Activated T-cell treated with anti-CD3 and anti-CD28 coated beads, Interleukin-2, amount 50 U/mL, for 72 hours (primary cell): ENCODE measurements around the gene VGLL4. TPM values are rescaled to one million over a fixed set of nuclear protein-coding genes. Genes with fewer than 3 reads are reported as not detected.

Experiments used
- ATAC-seq, 2 donors: fragments of 150-1000 bp; cut with Tn5 transposase; replicated peaks in 1 of 2; 2 replicates each; pipeline ENCODE4 v1.10.0; 2021; ENCODE audit warnings: moderate library complexity in 2 of 2, mild to moderate bottlenecking in 1 of 2
- DNase-seq, 2 donors: peaks; one replicate each; pipeline ENCODE4 v3.0.0; 2021 to 2022; ENCODE audit warnings: mixed read lengths in 1 of 2
- H3K27ac Mint-ChIP-seq: one replicate; pipeline ENCODE4 v1.8.0; 2022; ENCODE audit warnings: mild to moderate bottlenecking, moderate library complexity, mixed read lengths
- H3K27me3 Mint-ChIP-seq: one replicate; pipeline ENCODE4 v1.8.0; 2022; ENCODE audit warnings: low read depth, mixed read lengths
- H3K36me3 Mint-ChIP-seq, 2 donors: one replicate each; pipeline ENCODE4 v1.8.0; 2022; ENCODE audit warnings: mixed read lengths in 2 of 2, mild to moderate bottlenecking in 1 of 2; ENCODE audit not compliant: insufficient read depth in 2 of 2
- H3K4me1 Mint-ChIP-seq: one replicate; pipeline ENCODE4 v1.8.0; 2022; ENCODE audit warnings: low read depth, mixed read lengths
- H3K4me3 Mint-ChIP-seq, 2 donors: one replicate each; pipeline ENCODE4 v1.8.0; 2022; ENCODE audit warnings: mild to moderate bottlenecking in 2 of 2, mixed read lengths in 2 of 2, moderate library complexity in 2 of 2
- H3K9me3 Mint-ChIP-seq, 2 donors: one replicate each; pipeline ENCODE4 v1.8.0; 2022; ENCODE audit warnings: mixed read lengths in 2 of 2
- total RNA-seq, 2 donors: library from RNA; stranded (reverse); gene quantifications; one replicate each; pipeline ENCODE4 v1.2.3, GENCODE V29; 2022

The VGLL4 gene
- total RNA-seq, 2 donors from 2014 or later, result 22.3 to 23.7 TPM

DNA sequence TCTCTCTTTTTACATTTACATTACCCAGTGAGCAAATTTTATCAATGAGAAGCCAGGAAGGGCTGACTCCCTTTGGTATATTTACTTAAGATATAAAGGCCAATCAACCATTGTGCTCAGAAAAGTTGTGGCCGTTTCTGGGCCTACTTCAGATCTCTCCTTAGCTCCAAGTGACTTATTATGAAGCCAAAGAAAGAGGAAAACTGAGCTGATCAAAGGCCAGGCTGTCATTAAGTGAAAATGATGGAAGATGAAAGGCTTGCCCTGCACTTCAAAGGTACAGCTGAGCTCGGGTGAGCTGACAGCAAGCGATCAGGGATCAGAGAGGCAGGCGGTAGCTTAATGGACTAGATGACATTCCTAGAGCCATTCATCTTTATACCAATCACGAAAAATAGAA lies 24.8 kb downstream of the VGLL4 start:
- Mint-ChIP-seq H3K9me3 (no peaks in the 10 kb centered on the region), H3K27ac (no peak overlapping the region), H3K4me3 (no peak overlapping the region), H3K36me3 (peaks cover under 1% of the 10 kb centered on the region in 2 donors), H3K4me1 (peaks cover 43% of the 10 kb centered on the region), H3K27me3 (no peaks in the 10 kb centered on the region)
- DNase-seq, result no peak
- no peak for ATAC-seq

- no peak overlapping the region for H3K4me3 Mint-ChIP-seq
- H3K27ac Mint-ChIP-seq, result no peak overlapping the region
- no peaks in the 10 kb centered on the region for H3K9me3 Mint-ChIP-seq
- no peaks in the 10 kb centered on the region for H3K27me3 Mint-ChIP-seq
- ATAC-seq (no peak), DNase-seq (no peak)
- H3K36me3 Mint-ChIP-seq, result no peaks in the 10 kb centered on the region
- H3K4me1 Mint-ChIP-seq, result peaks cover 36% of the 10 kb centered on the region
Measured at GRCh38 chr3:11616551-11616950, 27.2 kb downstream of the VGLL4 start.

- Mint-ChIP-seq H3K27me3 (no peaks in the 10 kb centered on the region), H3K9me3 (no peaks in the 10 kb centered on the region), H3K36me3 (no peaks in the 10 kb centered on the region), H3K4me1 (peaks cover 29% of the 10 kb centered on the region), H3K27ac (no peak overlapping the region), H3K4me3 (no peak overlapping the region)
- DNase-seq (no peak), ATAC-seq (no peak)
Measured at GRCh38 chr3:11613851-11614487, 29.7 kb downstream of the VGLL4 start.

DNA sequence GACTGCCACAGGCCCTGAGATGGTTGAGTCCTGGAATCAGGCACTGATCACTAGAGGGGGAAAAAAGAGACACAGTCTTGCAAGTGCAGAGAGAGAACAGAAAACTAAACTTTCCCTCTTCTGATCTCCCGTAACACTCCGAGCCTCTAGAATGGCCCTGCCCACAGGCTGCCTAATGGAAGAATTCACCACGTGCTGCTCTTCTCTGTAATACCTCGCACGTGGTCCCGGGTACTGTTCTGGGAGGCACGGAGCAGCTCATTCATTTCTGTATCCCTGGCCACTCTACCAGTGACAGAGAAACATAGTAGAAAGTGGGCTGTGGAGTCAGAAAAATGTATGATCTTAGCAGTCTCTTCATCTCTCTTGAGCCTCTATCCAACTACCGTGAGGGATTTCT lies 30.4 kb downstream of the VGLL4 start:
- Mint-ChIP-seq H3K9me3 (no peaks in the 10 kb centered on the region), H3K27ac (no peak overlapping the region), H3K27me3 (no peaks in the 10 kb centered on the region), H3K4me3 (no peak overlapping the region), H3K4me1 (peaks cover 26% of the 10 kb centered on the region), H3K36me3 (no peaks in the 10 kb centered on the region)
- ATAC-seq (no peak), DNase-seq (no peak)

GRCh38 chr3:11612515-11613188 lies 31.1 kb downstream of the VGLL4 start:
- no peak overlapping the region for H3K27ac Mint-ChIP-seq
- H3K27me3 Mint-ChIP-seq, result no peaks in the 10 kb centered on the region
- peaks cover 32% of the 10 kb centered on the region for H3K4me1 Mint-ChIP-seq
- DNase-seq (no peak), ATAC-seq (no peak)
- no peaks in the 10 kb centered on the region for H3K36me3 Mint-ChIP-seq
- no peak overlapping the region for H3K4me3 Mint-ChIP-seq
- H3K9me3 Mint-ChIP-seq, result no peaks in the 10 kb centered on the region

DNA sequence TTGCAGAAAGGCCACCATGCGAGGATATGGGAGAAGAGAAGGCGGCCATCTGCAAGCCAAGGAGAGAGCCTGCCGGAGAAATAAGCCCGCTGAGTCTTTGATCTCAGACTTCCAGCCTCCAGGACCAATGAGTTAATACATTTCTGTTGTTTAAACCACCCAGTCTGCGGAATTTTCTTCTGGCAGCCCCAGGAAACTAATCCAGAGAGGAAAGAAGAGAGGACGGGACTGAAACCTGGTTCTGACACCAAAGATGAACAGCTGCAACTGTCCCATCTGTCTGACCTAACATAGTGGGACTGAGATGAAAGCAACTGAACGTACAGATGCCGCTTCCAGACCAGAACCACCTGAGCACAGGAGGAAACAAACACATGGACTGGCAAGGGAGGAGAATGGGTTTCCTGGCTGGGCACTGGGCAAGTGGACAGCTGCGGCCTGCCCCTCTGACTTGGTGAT lies 32.3 kb downstream of the VGLL4 start:
- Mint-ChIP-seq H3K9me3 (no peaks in the 10 kb centered on the region), H3K4me1 (peaks cover 45% of the 10 kb centered on the region), H3K27me3 (no peaks in the 10 kb centered on the region), H3K36me3 (no peaks in the 10 kb centered on the region), H3K4me3 (no peak overlapping the region), H3K27ac (no peak overlapping the region)
- ATAC-seq (no peak), DNase-seq (no peak)

- peaks cover 50% of the 10 kb centered on the region for H3K4me1 Mint-ChIP-seq
- peaks cover 0 to 2% of the 10 kb centered on the region in 2 donors for H3K36me3 Mint-ChIP-seq
- H3K27me3 Mint-ChIP-seq, result no peaks in the 10 kb centered on the region
- H3K9me3 Mint-ChIP-seq, result no peaks in the 10 kb centered on the region
- no peak overlapping the region for H3K4me3 Mint-ChIP-seq
- ATAC-seq (no peak), DNase-seq (no peak)
- no peak overlapping the region for H3K27ac Mint-ChIP-seq
Measured at GRCh38 chr3:11610700-11611275, 32.9 kb downstream of the VGLL4 start.

DNA sequence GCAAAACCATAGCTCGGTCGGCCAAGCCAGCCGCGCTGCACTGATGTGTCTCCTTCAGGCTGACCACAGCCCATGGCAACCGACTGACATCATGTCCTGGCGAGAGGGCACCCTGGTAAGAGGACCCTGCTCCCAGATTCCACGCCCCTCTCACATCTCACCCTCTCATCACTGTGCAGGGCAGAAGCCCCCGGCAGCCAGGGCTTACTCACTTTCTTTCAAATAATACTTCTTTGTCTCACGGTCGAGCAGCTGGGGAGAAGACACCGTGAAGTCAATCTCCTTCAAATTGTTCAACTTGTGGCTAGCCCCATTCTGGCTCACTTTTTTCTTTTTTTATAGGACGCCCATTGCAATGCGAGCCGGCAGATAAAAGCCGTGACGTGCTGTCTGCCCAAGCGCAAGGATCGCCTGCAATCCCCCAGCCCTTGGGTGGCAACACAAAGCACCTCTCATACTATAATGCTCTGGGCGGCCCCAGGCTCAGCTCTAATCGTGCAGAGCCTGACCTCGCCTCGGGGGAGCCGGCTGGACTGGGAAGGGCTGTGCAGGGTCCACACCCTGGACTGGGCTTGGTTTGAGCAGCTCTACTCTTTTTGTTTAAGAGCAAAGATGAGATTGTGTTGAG lies 33.6 kb downstream of the VGLL4 start:
- H3K36me3 Mint-ChIP-seq, result peaks cover 0 to 2% of the 10 kb centered on the region in 2 donors
- H3K4me3 Mint-ChIP-seq, result no peak overlapping the region
- peak overlapping the region; percentile 8 for H3K27ac Mint-ChIP-seq
- no peaks in the 10 kb centered on the region for H3K27me3 Mint-ChIP-seq
- no peak for ATAC-seq
- no peak for DNase-seq
- no peaks in the 10 kb centered on the region for H3K9me3 Mint-ChIP-seq
- peaks cover 56% of the 10 kb centered on the region for H3K4me1 Mint-ChIP-seq

DNA sequence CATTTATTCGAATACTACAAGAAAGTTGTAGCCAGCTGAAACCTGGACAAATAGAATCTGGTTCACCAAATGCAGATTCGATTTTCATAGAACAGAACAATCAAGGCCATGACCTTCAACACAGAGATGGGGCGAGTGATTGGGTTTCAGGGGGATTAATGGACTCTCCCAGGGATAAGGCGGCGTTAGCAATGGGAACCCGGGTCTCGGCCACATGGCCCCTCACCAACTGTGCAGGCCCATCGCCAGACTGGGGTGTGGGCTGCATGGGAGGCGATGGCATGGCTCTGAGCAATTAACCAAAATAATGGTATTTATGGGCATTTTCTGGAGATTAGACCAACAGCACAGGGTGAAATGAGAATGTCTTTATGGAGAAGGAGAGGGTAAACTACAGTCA lies 34.2 kb downstream of the VGLL4 start:
- ATAC-seq, result no peak
- Mint-ChIP-seq H3K9me3 (no peaks in the 10 kb centered on the region), H3K4me1 (peaks cover 57% of the 10 kb centered on the region), H3K27ac (peak overlapping the region; percentile 76), H3K36me3 (peaks cover 0 to 2% of the 10 kb centered on the region in 2 donors), H3K27me3 (no peaks in the 10 kb centered on the region), H3K4me3 (peak overlapping the region in 1 of 2 donors; percentile 29)
- no peak for DNase-seq

GRCh38 chr3:11607816-11608215 lies 35.9 kb downstream of the VGLL4 start:
- Mint-ChIP-seq H3K9me3 (no peaks in the 10 kb centered on the region), H3K4me1 (peaks cover 50% of the 10 kb centered on the region), H3K4me3 (no peak overlapping the region), H3K36me3 (peaks cover 0 to 2% of the 10 kb centered on the region in 2 donors), H3K27ac (no peak overlapping the region), H3K27me3 (no peaks in the 10 kb centered on the region)
- DNase-seq, result no peak
- ATAC-seq, result no peak

DNA sequence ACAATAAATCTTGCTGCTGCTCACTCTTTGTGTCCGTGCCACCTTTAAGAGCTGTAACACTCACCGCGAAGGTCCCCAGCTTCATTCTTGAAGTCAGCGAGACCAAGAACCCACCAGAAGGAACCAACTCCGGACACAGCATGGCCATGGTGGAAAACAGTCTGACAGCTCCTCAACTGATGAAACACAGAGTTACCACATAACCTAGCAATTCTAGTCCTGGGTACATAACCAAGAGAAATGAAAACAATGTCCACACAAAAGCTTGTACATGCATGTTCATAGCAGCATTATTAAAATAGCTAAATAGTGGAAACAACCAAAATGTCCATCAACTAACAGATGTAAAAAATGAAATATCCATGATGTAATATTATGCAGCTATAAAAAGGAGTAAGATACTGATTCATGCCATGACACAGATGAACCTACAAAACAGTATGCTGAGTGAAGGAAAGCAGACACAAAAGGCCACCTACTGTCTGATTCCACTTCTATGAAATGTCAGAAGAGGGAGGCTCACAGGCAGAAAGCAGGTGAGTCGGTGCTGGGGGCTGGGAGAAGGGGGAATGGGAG lies 36.8 kb downstream of the VGLL4 start:
- Mint-ChIP-seq H3K4me1 (peaks cover 50% of the 10 kb centered on the region), H3K4me3 (no peak overlapping the region), H3K27ac (no peak overlapping the region), H3K27me3 (no peaks in the 10 kb centered on the region), H3K9me3 (no peaks in the 10 kb centered on the region), H3K36me3 (peaks cover 0 to 2% of the 10 kb centered on the region in 2 donors)
- ATAC-seq (no peak), DNase-seq (no peak)

GRCh38 chr3:11606090-11606784 lies 37.5 kb downstream of the VGLL4 start:
- ATAC-seq (no peak), DNase-seq (no peak)
- H3K4me3 Mint-ChIP-seq, result no peak overlapping the region
- H3K4me1 Mint-ChIP-seq, result peaks cover 56% of the 10 kb centered on the region
- H3K27ac Mint-ChIP-seq, result no peak overlapping the region
- peaks cover 0 to 2% of the 10 kb centered on the region in 2 donors for H3K36me3 Mint-ChIP-seq
- no peaks in the 10 kb centered on the region for H3K9me3 Mint-ChIP-seq
- no peaks in the 10 kb centered on the region for H3K27me3 Mint-ChIP-seq
